A204.1 (cell line): ENCODE results near the gene PLEKHB1.

ENCODE experiments used
- FAIRE-seq: peaks from 2 replicates; lab custom pipeline; 2012; peaks lifted over from hg19 to GRCh38; lab: Jason Lieb, UNC

PLEKHB1 gene

DNA sequence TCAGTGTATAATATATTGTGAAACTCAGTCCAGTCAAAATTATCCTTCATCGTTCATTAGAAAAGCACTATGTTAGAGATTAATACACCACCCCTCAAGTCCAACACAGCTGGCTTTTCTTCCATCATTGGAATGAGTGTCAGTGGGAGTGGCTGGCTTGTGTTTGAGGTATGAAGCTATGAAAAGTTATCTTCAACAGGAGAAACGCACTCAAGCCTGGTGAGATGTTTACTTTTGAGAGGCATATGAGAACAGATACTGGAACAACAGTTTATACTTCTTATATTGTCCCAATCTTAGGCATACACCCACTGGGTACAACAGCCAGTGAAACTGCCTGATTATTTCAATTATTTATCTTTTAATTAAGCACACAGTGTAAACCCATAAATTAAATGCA lies 34.3 kb downstream of the PLEKHB1 start:
- FAIRE-seq: no peak

DNA sequence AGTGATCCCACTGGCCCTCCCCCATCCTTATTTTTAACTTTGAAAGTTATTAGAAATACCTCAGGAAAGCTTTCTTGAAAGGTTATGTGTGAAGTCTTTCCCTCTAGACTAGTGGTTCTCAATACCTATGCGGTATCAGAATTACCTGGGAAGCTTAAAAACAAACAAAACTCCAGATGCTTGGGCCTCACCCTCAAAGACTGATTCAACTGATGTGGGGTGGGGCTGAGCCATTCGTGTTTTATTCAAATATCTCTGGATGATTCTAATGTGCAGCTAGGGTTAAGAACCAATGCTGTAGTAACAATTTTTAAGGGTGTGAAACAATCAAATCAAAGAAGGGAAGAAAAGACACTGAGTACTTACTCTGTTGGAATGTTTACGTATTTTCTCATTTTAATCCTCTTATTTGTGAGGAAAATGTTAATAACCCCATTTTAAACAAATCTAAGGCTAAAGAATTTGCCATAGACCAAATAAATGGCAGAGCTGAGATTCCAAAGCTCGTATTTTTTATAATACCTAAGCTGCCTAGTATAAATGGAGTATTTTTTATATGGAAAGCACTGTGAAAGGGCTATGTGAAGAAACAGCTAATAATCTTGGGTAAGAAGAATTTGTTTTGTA lies 47.6 kb downstream of the PLEKHB1 start:
- FAIRE-seq: no peak

DNA sequence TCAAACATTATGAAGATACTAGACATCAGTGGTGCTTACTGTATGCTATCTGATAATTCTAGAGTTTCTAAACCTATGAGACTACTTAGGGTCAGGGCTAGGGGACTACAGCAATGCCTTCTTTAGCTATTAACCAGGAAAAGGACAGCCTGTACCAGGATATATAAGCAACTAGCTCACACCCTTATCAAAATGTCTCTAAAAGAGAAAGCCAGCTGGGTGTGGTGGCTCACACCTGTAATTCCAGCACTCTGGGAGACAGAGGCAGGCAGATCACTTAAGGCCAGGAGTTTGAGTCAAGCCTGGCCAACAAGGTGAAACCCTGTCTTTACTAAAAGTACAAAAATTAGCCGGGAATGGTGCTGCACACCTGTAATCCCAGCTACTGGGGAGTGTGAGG lies 58.7 kb downstream of the PLEKHB1 start:
- FAIRE-seq: no peak

DNA sequence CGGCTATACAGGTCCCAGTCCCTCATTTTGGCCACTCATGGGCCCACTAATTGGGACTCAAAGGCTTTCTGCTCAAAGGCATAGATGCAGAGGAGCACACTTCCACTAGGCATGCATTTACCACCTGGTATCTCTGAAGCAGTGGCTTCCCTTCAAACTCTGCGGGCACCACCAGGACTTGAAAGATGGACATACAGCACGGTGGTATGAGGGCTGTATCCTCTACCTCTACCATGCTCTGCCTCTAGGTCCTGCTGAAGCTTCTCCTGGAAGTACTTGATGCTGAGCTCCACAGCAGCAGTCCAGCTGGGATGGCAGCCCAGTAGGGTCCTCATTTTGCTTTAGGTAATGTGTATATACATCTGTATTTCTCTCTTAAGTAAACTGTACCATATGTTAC lies 64.6 kb downstream of the PLEKHB1 start:
- FAIRE-seq: no peak
